HG03064 (cell line): ENCODE data around the gene S100A3.

ENCODE experiments used
- ATAC-seq: cut with Tn5 transposase; IDR thresholded peaks from one replicate; pipeline ENCODE4 v1.9.1; 2021; ENCODE audit warnings: low read depth; ENCODE audit not compliant: unreplicated experiment

S100A3 gene

GRCh38 chr1:153515504-153516394, 33.3 kb downstream of the S100A3 start:
- ATAC-seq, result no peak

DNA sequence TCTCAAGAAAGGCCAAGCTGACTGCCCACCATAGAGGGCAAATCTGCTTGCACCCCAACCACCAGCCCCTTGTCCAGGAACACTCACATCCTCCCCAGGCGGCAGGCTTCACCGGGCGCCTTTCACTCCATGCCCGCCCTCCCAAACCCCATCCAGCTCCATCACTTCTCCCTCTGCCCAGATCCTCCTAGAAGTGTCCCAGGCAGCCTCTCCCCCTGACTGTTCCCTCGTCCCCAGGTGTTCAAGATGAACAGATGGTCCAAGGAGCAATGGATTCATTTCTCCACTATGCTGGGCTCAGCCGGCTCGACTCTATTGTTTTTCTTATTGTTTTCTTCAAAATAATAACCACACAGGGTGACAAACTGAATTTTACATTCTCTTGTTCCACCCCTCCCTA, 35.4 kb downstream of the S100A3 start:
- no peak for ATAC-seq

- no peak for ATAC-seq
These were observed 36.0 kb downstream of the S100A3 start for GRCh38 chr1:153513023-153513422.

DNA sequence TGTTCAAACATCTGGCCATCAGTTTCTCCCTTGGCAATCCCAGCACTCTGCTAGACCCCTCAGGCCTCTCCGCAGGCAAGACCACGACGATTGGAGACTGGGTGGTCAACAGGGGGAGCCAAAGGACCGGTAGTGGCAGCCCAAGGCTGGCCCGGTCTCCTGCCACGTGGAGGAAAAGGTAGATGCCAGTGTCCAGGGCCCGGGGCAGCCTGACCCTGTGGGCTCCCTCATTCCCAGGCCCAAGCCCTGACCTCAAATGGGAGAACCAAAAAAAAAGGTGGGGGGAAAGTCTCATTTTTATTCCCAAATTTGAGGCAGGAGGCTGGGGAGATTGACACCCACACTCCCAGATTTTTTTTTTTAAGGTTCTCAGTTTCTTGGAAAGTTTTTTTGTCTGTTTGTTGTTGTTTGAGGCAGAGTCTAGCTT, 38.1 kb downstream of the S100A3 start:
- ATAC-seq, result no peak

GRCh38 chr1:153509729-153510354, 39.2 kb downstream of the S100A3 start:
- no peak for ATAC-seq

- ATAC-seq, result no peak
These were observed 40.0 kb downstream of the S100A3 start for GRCh38 chr1:153509036-153509435.

- no peak for ATAC-seq
These were observed 41.0 kb downstream of the S100A3 start for GRCh38 chr1:153507926-153508583.

GRCh38 chr1:153506831-153507413, 42.1 kb downstream of the S100A3 start:
- no peak for ATAC-seq

DNA sequence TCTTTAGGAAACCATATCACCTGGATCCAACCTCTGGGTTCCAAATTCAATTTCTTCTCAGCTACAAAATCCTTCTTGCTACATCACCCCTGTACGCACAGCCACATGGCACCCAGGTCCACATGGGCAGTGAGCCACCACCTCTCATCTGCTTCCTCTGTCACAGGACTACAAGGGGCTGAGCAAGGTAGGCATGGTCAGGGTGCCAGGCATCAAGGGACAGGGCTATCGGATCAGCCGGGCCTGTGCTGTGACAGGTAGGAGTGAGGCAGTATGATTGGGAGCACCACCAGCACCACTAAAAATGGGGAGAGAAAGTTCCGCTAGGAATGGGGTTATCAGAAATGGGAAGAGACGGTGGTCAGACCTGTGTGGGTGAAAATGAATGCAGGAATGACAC, 42.7 kb downstream of the S100A3 start:
- ATAC-seq, result no peak

DNA sequence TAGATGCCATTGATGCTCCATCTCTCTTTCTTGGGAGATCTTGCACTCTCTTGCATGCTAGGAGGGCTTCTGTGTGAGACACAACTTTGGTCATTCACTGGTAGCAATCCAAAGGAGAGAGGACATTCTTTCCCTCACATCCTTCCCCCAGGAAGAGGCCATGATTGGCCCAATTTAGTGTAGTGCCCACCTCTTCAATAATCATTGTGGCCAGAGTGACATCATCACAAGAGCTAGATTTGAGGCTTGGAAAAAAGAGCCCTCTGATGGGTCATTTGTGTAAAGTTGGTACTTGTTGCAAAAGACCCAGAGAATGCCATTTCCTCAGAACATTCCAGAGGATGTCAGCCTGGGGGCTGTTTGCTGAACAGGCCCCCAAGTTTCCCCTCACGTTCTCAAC, 43.5 kb downstream of the S100A3 start:
- no peak for ATAC-seq

- no peak for ATAC-seq
These were observed 45.3 kb downstream of the S100A3 start for GRCh38 chr1:153503766-153504165.

DNA sequence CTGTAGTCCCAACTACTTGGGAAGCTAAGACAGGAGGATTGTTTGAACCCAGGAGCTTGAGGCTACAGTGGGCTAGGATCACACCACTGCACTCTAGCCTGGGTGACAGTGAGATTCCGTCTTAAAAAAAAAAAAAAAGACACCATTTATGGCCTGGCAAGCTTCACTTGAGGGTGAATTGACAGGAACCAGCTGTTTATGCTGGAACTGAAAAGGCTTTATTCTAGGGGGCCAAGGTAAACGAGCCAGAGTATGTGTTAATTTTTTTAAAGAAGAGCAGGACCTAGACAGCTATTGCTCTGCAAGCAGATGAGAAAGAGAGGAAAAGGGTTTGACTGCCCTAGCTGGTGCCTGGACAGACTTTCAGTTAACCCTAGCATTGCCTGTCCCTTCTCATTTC, 50.3 kb downstream of the S100A3 start:
- no peak for ATAC-seq
